SU-DHL-6 (cell line): ENCODE measurements around the gene SLC38A1.

ENCODE experiments used
- CTCF ChIP-seq: fragments of 200-600 bp; sonication (generic); IDR thresholded peaks from one replicate; pipeline ENCODE4 v1.5.1; 2017; ENCODE audit warnings: antibody characterized with exemption, mild to moderate bottlenecking, low read length, moderate library complexity; ENCODE audit not compliant: insufficient read depth, poor library complexity, severe bottlenecking
- EZH2phosphoT487 ChIP-seq: fragments of 200-600 bp; sonication (generic), shearing (Covaris generic); conservative IDR thresholded peaks from 2 replicates; pipeline ENCODE4 v1.6.1; 2018; ENCODE audit warnings: mild to moderate bottlenecking, antibody characterized with exemption, low read length, moderate library complexity, mixed read lengths

- TF ChIP-seq CTCF (no peak), EZH2phosphoT487 (no peak)
Measured at GRCh38 chr12:46271863-46272262, 3.0 kb upstream of the SLC38A1 start.
